Peyer's patch (tissue), 4 donors: ENCODE data around the gene GRM2.

Experiments used
- POLR2A ChIP-seq, 2 donors: fragments of 450-650 bp; IDR thresholded peaks; one replicate each; pipeline ENCODE4 v1.5.1; 2017; ENCODE audit warnings: antibody characterized with exemption in 2 of 2, mild to moderate bottlenecking in 2 of 2, moderate library complexity in 2 of 2
- TF ChIP-seq, protein P1 (sequence below), 6 experiments: fragments of 450-650 bp in 4 of 6; fragments of 200-600 bp in 2 of 6; sonication (generic) in 1 of 6; IDR thresholded peaks; one replicate each; pipeline ENCODE4 v1.5.1; 2017 to 2019; ENCODE audit warnings: antibody characterized with exemption in 6 of 6, mild to moderate bottlenecking in 3 of 6, moderate library complexity in 1 of 6

DNA sequence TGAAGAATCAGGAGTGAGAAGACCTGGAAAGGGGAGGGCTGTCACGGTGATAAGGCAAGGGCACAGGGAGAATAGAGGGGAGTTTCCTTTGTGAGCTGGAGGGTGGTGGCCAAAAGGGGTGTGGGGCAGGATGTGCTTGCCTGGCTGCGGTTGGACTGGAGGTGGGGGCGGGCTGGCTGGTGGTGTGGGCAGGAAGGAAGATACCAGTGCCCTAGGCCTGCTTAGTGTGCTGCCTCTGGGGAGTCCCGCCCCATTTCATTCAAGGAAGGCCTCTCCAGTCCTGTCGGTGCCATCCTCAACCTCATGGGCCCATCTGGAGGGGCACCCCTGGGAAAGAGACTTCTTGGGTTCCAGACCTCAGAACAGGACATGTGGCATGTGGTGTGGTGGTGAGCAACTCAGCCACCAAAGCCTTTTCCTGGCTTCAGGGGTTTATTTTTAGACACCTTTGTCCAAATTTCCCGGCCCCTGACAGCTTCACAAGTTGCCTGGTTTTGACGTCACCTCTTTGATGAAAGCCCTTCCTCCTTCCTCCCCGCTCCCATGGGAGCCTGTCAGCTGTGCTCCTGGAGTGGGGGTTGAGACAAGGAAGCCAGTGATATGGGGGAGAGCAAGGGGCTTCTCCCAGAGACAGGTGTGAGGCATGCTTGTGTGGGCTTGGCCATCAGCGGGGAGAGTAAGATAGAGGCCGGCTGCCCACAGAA is 20.2 kb upstream of the GRM2 start:
- TF ChIP-seq, protein P1, sequence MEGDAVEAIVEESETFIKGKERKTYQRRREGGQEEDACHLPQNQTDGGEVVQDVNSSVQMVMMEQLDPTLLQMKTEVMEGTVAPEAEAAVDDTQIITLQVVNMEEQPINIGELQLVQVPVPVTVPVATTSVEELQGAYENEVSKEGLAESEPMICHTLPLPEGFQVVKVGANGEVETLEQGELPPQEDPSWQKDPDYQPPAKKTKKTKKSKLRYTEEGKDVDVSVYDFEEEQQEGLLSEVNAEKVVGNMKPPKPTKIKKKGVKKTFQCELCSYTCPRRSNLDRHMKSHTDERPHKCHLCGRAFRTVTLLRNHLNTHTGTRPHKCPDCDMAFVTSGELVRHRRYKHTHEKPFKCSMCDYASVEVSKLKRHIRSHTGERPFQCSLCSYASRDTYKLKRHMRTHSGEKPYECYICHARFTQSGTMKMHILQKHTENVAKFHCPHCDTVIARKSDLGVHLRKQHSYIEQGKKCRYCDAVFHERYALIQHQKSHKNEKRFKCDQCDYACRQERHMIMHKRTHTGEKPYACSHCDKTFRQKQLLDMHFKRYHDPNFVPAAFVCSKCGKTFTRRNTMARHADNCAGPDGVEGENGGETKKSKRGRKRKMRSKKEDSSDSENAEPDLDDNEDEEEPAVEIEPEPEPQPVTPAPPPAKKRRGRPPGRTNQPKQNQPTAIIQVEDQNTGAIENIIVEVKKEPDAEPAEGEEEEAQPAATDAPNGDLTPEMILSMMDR (IDR thresholded peaks at IDR 0.05), result no peak
- no peak for TF ChIP-seq POLR2A (IDR thresholded peaks at IDR 0.05)
